ENCODE results near the gene GFOD1.

GFOD1 gene

DNA sequence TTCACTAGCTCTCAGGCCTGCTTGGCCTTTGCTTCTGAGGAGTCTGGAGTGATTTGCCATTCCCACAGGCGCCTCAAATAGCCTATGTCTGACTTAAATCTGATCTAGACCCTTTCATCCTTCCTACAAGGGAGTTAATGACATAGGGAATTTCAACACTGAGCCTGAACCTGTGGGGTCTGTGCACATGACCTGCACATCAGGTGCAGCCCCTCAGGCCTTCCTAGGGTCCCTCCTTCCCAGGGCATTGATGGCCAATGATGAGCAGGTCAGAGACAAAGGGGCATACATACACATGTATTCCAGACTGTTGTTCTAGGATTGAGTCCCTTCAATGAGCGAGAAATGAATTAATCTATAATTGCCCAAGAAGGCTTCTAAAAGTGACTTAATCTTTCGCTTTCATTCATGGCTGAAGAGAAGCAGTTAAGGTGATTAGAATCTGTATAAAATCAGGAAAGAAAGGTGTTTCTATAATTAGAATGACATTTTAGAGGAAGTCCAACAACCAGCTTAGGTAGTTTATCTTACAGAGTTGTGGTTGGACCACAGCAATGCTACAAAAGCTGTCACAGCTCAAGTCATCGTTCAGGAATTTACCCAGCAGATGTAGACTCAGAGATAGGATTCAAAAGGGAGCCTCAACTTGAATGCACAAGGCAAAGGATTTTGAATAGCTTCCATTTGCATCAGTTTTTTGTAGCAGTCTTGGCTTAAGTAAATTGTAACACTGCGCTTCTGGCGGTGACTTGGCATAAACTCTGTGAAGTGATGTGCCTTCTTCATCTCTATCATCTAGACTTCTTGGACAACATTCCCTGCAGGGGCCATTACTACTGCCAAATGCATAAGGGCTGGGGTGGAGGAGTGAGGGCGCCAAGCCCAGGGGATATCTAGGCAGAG is 132.1 kb downstream of the GFOD1 start:
- Histone ChIP-seq H3K27ac (peak overlapping the region; percentile 52), H3K4me3 (ENCODE audit: low read depth, low read length) (no peak overlapping the region), H3K36me3 (replicated peaks) (no peaks in the 10 kb centered on the region), H3K27me3 (replicated peaks) (no peaks in the 10 kb centered on the region)
- in situ Hi-C loops (cut with HindIII; ENCODE audit: low pct_ligation_motif_present, low sequenced_read_pairs), result no loop called here
- TF ChIP-seq, protein P1, sequence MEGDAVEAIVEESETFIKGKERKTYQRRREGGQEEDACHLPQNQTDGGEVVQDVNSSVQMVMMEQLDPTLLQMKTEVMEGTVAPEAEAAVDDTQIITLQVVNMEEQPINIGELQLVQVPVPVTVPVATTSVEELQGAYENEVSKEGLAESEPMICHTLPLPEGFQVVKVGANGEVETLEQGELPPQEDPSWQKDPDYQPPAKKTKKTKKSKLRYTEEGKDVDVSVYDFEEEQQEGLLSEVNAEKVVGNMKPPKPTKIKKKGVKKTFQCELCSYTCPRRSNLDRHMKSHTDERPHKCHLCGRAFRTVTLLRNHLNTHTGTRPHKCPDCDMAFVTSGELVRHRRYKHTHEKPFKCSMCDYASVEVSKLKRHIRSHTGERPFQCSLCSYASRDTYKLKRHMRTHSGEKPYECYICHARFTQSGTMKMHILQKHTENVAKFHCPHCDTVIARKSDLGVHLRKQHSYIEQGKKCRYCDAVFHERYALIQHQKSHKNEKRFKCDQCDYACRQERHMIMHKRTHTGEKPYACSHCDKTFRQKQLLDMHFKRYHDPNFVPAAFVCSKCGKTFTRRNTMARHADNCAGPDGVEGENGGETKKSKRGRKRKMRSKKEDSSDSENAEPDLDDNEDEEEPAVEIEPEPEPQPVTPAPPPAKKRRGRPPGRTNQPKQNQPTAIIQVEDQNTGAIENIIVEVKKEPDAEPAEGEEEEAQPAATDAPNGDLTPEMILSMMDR (IDR thresholded peaks at IDR 0.05; ENCODE audit: low read depth, low read length, missing control alignments), result no peak
- peak; percentile 94 for DNase-seq

DNA sequence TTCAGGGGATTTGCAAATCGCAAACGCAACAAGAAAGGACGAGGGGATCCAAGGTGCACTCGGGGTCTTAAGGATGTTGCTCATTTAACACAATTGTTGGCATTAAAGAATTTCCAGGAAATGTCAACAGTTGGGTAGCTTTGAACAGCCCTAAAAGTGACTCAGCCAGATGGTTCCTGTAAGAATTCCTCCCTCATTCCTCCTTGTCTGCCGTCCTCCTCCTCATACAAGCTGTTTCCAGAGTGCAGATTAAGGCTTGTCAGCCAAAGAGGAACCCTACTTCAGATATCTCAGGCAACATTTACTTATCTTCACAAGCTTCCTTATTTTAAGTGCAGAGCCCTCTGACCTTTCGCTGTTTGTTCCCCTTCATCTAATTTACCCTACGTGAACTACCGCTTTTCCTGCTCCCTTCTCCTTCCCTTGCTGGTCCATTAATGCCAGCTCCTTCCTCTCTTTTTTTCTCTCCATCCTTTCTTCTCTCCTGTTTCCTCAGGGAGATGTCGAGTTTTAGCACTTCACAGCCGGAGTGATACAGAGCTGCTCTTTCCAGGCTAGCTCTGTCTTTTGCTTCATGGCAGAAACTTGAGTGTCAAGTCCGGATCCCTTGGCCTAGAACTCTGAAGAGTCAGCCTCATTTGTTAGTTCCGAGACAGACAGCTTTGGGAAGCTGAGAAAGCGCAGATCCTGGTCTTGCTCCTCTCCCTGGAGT is 132.9 kb downstream of the GFOD1 start:
- DNase-seq, result peak; percentile 58
- in situ Hi-C loops (cut with HindIII; ENCODE audit: low pct_ligation_motif_present, low sequenced_read_pairs), result no loop called here
- Histone ChIP-seq H3K27ac (no peak overlapping the region), H3K36me3 (replicated peaks) (no peaks in the 10 kb centered on the region), H3K27me3 (replicated peaks) (no peaks in the 10 kb centered on the region), H3K4me3 (ENCODE audit: low read depth, low read length) (no peak overlapping the region)
- TF ChIP-seq, protein P1 (IDR thresholded peaks at IDR 0.05; ENCODE audit: low read depth, low read length, missing control alignments), result no peak

DNA sequence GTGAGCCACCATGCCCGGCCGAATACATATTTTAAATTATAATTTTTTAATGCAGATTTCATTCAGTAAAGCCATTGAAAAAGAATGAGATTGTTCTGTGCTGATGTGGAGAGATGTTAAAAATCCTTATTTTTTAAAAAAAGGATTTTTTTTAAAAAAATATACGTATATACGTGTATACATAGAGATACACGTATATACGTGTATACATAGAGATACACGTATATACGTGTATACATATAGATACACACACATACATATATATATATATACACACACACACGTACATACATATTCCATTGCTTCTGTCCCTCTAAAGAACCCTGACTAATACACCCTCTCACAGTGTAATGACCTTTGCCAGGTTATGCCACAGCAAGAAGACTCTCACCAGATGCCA is 135.2 kb downstream of the GFOD1 start:
- no peak overlapping the region for H3K27ac ChIP-seq
- H3K27me3 ChIP-seq (replicated peaks), result no peaks in the 10 kb centered on the region
- no peak overlapping the region for H3K4me3 ChIP-seq (ENCODE audit: low read depth, low read length)
- no peak for DNase-seq
- no peaks in the 10 kb centered on the region for H3K36me3 ChIP-seq (replicated peaks)
- TF ChIP-seq, protein P1 (IDR thresholded peaks at IDR 0.05; ENCODE audit: low read depth, low read length, missing control alignments), result no peak
- in situ Hi-C loops (cut with HindIII; ENCODE audit: low pct_ligation_motif_present, low sequenced_read_pairs), result no loop called here

DNA sequence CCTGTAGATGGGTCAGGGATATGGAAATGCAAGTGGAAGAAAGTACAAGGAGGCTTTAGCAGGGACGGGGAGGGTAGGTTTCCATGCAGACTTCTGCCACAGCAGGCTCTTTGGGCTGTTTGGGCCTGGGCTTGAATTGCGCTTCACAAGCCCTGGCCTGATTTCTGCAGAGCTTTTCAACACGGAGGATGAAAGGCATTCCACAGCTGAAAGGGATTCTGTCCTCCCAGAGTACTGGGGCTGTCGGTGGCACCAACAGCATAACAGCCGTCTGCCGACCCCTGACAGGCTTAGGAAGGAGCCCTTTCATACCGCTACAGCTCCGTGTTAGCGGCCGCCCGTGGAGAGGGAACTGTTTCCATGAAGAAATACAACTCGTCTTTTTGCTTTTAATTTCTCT is 136.1 kb downstream of the GFOD1 start:
- DNase-seq, result no peak
- Histone ChIP-seq H3K36me3 (replicated peaks) (no peaks in the 10 kb centered on the region), H3K4me3 (ENCODE audit: low read depth, low read length) (no peak overlapping the region), H3K27me3 (replicated peaks) (no peaks in the 10 kb centered on the region), H3K27ac (no peak overlapping the region)
- TF ChIP-seq, protein P1 (IDR thresholded peaks at IDR 0.05; ENCODE audit: low read depth, low read length, missing control alignments), result no peak
- in situ Hi-C loops (cut with HindIII; ENCODE audit: low pct_ligation_motif_present, low sequenced_read_pairs), result no loop called here

DNA sequence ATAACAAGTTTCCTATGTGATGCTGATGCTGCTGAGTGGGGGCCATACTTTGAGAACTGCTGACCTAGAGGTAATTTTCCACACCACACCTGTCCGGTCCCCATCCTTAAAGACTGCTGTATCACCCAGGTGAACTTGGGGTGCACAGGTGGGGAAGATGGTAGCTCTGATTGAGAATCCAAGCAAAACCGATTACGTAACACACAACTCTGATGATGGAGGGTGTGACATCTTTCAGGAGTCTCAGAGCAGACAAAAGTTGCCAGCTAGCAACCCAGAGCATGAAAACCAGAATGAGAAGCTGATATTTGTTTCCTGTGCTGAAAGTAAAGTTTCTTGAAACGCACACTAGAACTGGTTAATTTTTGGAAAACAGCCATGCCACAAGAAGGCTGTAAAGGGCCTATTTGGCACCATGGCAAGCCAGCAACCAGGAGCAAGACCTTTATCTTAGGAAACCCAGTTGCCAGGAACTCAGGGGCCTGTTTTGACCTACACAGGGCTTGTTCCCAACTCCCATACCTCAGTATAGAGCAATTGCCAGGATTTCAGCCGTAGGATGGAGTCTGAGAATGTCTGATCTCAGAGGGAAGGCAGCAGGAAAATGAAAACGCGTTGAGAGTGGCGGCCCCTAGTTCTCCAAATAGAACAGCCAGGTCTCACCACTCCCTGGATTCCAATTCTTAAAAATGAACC is 137.4 kb downstream of the GFOD1 start:
- DNase-seq, result no peak

More for the DNA sequence above, 137.4 kb downstream of the GFOD1 start:
- TF ChIP-seq, protein P1 (IDR thresholded peaks at IDR 0.05; ENCODE audit: low read depth, low read length, missing control alignments), result no peak
- Histone ChIP-seq H3K36me3 (replicated peaks) (no peaks in the 10 kb centered on the region), H3K27me3 (replicated peaks) (no peaks in the 10 kb centered on the region), H3K4me3 (ENCODE audit: low read depth, low read length) (no peak overlapping the region), H3K27ac (no peak overlapping the region)
- in situ Hi-C loops (cut with HindIII; ENCODE audit: low pct_ligation_motif_present, low sequenced_read_pairs), result no loop called here

Data from brain microvascular endothelial cell (primary cell).